ENCODE measurements around the gene MYMK.

Gene MYMK

GRCh38 chr9:133557581-133557980 lies 32.8 kb upstream of the MYMK start:
- TF ChIP-seq, protein P1, sequence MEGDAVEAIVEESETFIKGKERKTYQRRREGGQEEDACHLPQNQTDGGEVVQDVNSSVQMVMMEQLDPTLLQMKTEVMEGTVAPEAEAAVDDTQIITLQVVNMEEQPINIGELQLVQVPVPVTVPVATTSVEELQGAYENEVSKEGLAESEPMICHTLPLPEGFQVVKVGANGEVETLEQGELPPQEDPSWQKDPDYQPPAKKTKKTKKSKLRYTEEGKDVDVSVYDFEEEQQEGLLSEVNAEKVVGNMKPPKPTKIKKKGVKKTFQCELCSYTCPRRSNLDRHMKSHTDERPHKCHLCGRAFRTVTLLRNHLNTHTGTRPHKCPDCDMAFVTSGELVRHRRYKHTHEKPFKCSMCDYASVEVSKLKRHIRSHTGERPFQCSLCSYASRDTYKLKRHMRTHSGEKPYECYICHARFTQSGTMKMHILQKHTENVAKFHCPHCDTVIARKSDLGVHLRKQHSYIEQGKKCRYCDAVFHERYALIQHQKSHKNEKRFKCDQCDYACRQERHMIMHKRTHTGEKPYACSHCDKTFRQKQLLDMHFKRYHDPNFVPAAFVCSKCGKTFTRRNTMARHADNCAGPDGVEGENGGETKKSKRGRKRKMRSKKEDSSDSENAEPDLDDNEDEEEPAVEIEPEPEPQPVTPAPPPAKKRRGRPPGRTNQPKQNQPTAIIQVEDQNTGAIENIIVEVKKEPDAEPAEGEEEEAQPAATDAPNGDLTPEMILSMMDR (IDR thresholded peaks at IDR 0.05; ENCODE audit: insufficient read depth, low read depth, low read length, missing control alignments), result no peak
- DNase-seq (ENCODE audit: low read depth), result no peak
- H3K4me3 ChIP-seq (ENCODE audit: low read length), result no peak overlapping the region

GRCh38 chr9:133556354-133556753 lies 31.6 kb upstream of the MYMK start:
- TF ChIP-seq, protein P1 (IDR thresholded peaks at IDR 0.05; ENCODE audit: insufficient read depth, low read depth, low read length, missing control alignments), result no peak
- no peak for DNase-seq (ENCODE audit: low read depth)
- H3K4me3 ChIP-seq (ENCODE audit: low read length), result no peak overlapping the region

- H3K4me3 ChIP-seq (ENCODE audit: low read length), result no peak overlapping the region
- no peak for DNase-seq (ENCODE audit: low read depth)
- TF ChIP-seq, protein P1 (IDR thresholded peaks at IDR 0.05; ENCODE audit: insufficient read depth, low read depth, low read length, missing control alignments), result no peak
These were observed 30.0 kb upstream of the MYMK start for GRCh38 chr9:133554729-133555128.

GRCh38 chr9:133553973-133554713 lies 29.4 kb upstream of the MYMK start:
- DNase-seq (ENCODE audit: low read depth), result no peak
- TF ChIP-seq, protein P1 (IDR thresholded peaks at IDR 0.05; ENCODE audit: insufficient read depth, low read depth, low read length, missing control alignments), result no peak
- no peak overlapping the region for H3K4me3 ChIP-seq (ENCODE audit: low read length)

GRCh38 chr9:133553123-133553522 lies 28.4 kb upstream of the MYMK start:
- DNase-seq (ENCODE audit: low read depth), result no peak
- H3K4me3 ChIP-seq (ENCODE audit: low read length), result no peak overlapping the region
- TF ChIP-seq, protein P1 (IDR thresholded peaks at IDR 0.05; ENCODE audit: insufficient read depth, low read depth, low read length, missing control alignments), result no peak

DNA sequence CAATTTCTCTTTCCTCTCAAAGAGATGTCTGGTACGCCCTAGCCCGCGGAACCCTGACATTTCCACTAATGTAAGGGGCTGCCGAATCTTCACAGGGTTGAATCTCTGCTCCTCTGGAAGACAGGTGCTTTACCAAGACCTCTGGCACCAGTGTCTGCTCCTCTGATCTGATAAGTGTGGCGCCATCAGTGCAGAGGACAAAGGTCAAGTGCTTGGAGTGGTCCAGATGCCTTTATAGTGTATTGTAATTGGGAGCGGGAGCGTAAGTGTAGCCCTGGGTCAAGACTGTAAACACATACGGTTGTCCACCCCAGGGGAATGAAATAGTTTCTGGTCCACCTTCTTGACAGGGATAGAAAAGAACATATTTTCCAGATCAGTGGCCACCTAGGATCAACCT lies 27.5 kb upstream of the MYMK start:
- no peak for DNase-seq (ENCODE audit: low read depth)
- TF ChIP-seq, protein P1 (IDR thresholded peaks at IDR 0.05; ENCODE audit: insufficient read depth, low read depth, low read length, missing control alignments), result no peak
- H3K4me3 ChIP-seq (ENCODE audit: low read length), result no peak overlapping the region

GRCh38 chr9:133551446-133551845 lies 26.7 kb upstream of the MYMK start:
- TF ChIP-seq, protein P1 (IDR thresholded peaks at IDR 0.05; ENCODE audit: insufficient read depth, low read depth, low read length, missing control alignments), result no peak
- no peak for DNase-seq (ENCODE audit: low read depth)
- H3K4me3 ChIP-seq (ENCODE audit: low read length), result no peak overlapping the region
